Measurements from ENCODE around the gene GATB.

Gene GATB, protein sequence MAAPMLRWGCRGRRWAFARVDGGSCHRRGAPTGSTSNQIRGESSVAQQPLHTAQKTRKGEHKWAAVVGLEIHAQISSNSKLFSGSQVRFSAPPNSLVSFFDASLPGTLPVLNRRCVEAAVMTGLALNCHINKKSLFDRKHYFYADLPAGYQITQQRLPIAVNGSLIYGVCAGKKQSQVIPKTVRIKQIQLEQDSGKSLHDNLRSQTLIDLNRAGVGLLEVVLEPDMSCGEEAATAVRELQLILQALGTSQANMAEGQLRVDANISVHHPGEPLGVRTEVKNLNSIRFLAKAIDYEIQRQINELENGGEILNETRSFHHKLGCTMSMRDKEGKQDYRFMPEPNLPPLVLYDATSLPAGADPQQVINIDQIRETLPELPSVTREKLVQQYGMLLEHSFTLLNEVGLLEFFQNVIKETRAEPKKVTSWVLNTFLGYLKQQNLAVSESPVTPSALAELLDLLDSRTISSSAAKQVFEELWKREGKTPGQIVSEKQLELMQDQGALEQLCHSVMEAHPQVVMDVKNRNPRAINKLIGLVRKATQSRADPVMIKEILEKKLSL

DNA sequence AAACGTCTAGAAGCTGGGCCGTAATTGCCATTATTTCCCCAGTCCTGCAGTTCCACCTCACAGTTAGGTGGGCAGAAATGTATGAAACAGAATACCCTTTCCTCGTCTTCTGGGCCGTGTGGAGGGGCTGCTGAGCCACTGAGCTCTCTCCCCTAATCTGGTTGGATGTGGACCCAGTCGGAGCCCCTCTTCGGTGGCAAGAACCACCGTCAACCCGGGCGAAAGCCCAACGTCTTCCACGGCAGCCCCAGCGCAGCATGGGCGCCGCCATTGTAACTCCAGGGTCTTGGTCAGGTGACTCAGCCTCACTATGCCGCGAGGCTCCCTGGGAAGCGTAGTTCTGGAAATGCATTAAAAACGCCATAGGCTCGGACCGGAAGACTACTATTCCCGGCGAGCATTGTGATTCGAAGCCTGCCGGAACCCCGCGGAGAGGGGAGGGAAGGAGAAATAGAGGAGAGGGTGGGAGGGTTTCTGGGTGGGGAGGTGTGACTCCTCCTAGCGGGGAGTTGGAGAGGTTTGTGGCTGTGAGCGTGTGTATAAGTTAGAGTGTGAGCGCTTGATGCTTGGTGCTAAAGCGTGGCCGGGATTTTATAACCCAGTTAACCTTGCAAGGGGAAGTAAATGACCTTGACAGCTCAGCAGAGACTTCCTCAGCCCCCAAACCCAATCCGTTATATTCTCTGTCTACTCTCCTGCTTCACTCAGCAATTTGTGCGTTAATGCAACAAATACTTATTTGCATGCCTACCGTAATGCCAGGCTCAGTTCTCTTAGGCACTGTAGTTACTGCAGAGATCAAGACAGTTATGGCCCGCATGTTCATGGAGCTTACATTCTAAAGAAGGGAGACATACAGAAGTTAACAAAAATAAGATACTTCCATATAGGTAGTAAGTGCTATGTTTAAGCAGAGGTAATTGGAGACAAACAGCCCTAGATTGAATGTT is at the start of gene GATB:
Gene GATB, minus strand, starts transcription at position 296 of the 950 bp plus-strand sequence. Its CDS starts 25 bp downstream, at position 271.
- Histone ChIP-seq H3K9me3 (ENCODE audit: control insufficient read depth, low read depth, low read length) (no peaks in the 10 kb centered on the region), H3K9ac (ENCODE audit: low read length) (peak within 1 kb of the TSS; percentile 91), H3K27me3 (ENCODE audit: control insufficient read depth, insufficient read depth, low read length) (no peaks in the 10 kb centered on the region), H3K4me3 (ENCODE audit: low read length) (peak within 1 kb of the TSS; percentile 93), H3K36me3 (ENCODE audit: control insufficient read depth, low read depth, low read length) (no peaks in the 10 kb centered on the region), H3K4me1 (ENCODE audit: control insufficient read depth, low read depth, low read length) (peaks cover 5% of the 10 kb centered on the region), H3K27ac (ENCODE audit: low read length) (peak within 1 kb of the TSS; percentile 61)

DNA sequence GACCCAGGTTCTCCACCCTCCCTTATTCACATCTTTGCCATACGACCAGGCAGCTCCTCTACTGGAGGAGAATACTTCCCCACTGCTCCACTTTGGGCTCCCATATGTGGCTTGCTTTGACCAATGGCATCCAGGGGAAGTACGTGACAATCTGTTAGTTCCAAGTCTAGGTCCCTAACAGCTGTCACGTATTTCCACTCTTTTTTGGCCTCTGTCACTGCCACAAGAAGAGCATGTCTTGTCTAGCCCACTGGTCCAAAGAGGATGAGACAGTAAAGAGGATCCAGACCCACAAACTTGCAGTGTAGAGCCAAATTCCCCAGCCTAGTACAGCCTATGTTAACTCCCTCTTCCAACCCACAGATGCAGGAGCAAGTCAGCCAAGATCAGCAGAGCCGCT is 49.7 kb upstream of the GATB start:
- Histone ChIP-seq H3K4me1 (ENCODE audit: control insufficient read depth, low read depth, low read length) (peaks cover 26% of the 10 kb centered on the region), H3K9me3 (ENCODE audit: control insufficient read depth, low read depth, low read length) (no peaks in the 10 kb centered on the region), H3K27me3 (ENCODE audit: control insufficient read depth, insufficient read depth, low read length) (no peaks in the 10 kb centered on the region), H3K4me3 (ENCODE audit: low read length) (no peak overlapping the region), H3K36me3 (ENCODE audit: control insufficient read depth, low read depth, low read length) (no peaks in the 10 kb centered on the region), H3K9ac (ENCODE audit: low read length) (no peak overlapping the region), H3K27ac (ENCODE audit: low read length) (peak overlapping the region; percentile 7)

DNA sequence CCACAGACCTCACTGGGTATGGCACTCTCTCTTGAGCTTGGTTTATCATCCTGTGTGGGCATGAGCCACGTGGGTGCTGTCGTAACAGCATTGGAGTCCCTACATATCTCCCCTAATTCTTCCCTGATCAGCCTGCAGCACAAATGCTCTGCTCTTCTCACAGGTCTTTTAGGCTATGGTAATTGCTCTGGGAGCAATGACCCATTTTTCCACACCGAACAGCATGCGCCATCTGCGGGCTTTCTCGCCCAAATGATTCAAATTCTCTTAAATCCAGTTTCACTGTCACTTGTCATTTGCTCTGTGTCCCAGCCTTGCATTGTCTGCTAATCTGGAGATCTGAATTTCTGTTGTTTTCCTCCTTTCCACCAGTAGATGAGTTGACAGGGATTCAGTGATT is 48.9 kb upstream of the GATB start:
- Histone ChIP-seq H3K9me3 (ENCODE audit: control insufficient read depth, low read depth, low read length) (no peaks in the 10 kb centered on the region), H3K27me3 (ENCODE audit: control insufficient read depth, insufficient read depth, low read length) (no peaks in the 10 kb centered on the region)

DNA sequence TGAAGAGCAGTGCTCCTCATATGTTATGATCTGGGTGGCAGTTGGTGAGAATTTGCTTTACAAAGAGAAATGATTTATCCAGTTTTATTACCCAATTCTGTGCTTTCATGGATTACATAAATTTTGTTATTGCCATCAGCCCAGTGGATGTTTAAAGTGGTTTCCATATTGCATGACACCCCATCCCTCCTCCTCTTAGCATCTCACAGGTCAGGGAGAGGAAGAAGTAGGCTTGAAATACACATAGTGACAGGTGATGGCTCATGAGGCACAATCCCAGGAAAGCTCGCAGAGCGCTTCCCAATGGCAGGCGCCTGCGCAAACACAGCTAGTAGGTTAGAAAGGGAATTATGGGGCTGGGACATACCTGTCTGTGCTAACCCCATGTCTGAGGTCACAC is 47.7 kb upstream of the GATB start:
- H3K9ac ChIP-seq (ENCODE audit: low read length), result no peak overlapping the region
- no peak overlapping the region for H3K4me3 ChIP-seq (ENCODE audit: low read length)
- no peaks in the 10 kb centered on the region for H3K9me3 ChIP-seq (ENCODE audit: control insufficient read depth, low read depth, low read length)
- H3K27me3 ChIP-seq (ENCODE audit: control insufficient read depth, insufficient read depth, low read length), result no peaks in the 10 kb centered on the region
- H3K27ac ChIP-seq (ENCODE audit: low read length), result no peak overlapping the region
- no peaks in the 10 kb centered on the region for H3K36me3 ChIP-seq (ENCODE audit: control insufficient read depth, low read depth, low read length)
- H3K4me1 ChIP-seq (ENCODE audit: control insufficient read depth, low read depth, low read length), result peaks cover 30% of the 10 kb centered on the region

More for the DNA sequence above, 48.9 kb upstream of the GATB start:
- no peak overlapping the region for H3K4me3 ChIP-seq (ENCODE audit: low read length)
- peaks cover 28% of the 10 kb centered on the region for H3K4me1 ChIP-seq (ENCODE audit: control insufficient read depth, low read depth, low read length)
- no peak overlapping the region for H3K9ac ChIP-seq (ENCODE audit: low read length)
- no peak overlapping the region for H3K27ac ChIP-seq (ENCODE audit: low read length)
- no peaks in the 10 kb centered on the region for H3K36me3 ChIP-seq (ENCODE audit: control insufficient read depth, low read depth, low read length)

DNA sequence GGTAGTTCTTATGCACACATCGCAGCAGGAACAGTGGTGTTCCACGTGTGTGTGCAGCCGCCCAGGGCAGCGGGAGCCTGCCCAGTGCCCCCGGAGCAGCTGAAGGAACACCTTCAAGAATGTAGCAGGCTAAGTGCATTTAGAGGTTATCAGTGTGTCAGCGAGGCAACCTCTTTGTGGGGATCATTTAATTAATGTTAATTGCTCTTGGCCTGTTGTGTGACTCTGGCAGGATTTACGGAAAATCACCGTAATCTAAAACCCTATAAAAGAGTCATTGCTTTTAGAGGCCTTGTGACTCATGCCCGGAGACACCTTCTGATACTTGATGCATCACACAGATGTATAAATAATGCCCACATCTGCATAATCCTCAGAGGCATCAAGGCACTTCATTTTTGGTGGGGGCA is 47.3 kb upstream of the GATB start:
- Histone ChIP-seq H3K27me3 (ENCODE audit: control insufficient read depth, insufficient read depth, low read length) (no peaks in the 10 kb centered on the region), H3K27ac (ENCODE audit: low read length) (no peak overlapping the region), H3K36me3 (ENCODE audit: control insufficient read depth, low read depth, low read length) (no peaks in the 10 kb centered on the region)

DNA sequence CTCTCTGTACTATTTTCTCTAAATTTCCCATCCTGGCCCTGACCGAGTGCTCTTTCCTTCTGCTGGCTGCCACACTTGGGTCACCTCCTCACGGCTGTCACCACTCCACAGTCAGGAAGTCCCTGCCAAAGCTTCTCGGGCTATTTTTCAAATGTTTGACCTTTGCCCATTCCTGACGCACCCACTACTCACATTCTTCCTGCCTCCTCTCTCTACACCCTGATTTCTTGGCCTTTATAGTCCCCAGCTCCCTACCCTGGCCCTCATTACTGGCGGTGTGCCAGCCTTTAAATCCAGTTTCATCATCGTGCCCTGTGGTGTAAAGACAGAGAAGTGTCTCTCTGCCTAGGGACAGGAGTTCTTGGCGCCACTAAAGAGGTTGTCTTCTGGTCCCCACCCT is 46.4 kb upstream of the GATB start:
- no peaks in the 10 kb centered on the region for H3K9me3 ChIP-seq (ENCODE audit: control insufficient read depth, low read depth, low read length)
- no peaks in the 10 kb centered on the region for H3K27me3 ChIP-seq (ENCODE audit: control insufficient read depth, insufficient read depth, low read length)
- H3K9ac ChIP-seq (ENCODE audit: low read length), result no peak overlapping the region
- H3K4me1 ChIP-seq (ENCODE audit: control insufficient read depth, low read depth, low read length), result peaks cover 25% of the 10 kb centered on the region
- H3K27ac ChIP-seq (ENCODE audit: low read length), result no peak overlapping the region
- no peaks in the 10 kb centered on the region for H3K36me3 ChIP-seq (ENCODE audit: control insufficient read depth, low read depth, low read length)
- no peak overlapping the region for H3K4me3 ChIP-seq (ENCODE audit: low read length)

More for the DNA sequence above, 47.3 kb upstream of the GATB start:
- no peak overlapping the region for H3K4me3 ChIP-seq (ENCODE audit: low read length)
- no peak overlapping the region for H3K9ac ChIP-seq (ENCODE audit: low read length)
- no peaks in the 10 kb centered on the region for H3K9me3 ChIP-seq (ENCODE audit: control insufficient read depth, low read depth, low read length)
- peaks cover 30% of the 10 kb centered on the region for H3K4me1 ChIP-seq (ENCODE audit: control insufficient read depth, low read depth, low read length)

DNA sequence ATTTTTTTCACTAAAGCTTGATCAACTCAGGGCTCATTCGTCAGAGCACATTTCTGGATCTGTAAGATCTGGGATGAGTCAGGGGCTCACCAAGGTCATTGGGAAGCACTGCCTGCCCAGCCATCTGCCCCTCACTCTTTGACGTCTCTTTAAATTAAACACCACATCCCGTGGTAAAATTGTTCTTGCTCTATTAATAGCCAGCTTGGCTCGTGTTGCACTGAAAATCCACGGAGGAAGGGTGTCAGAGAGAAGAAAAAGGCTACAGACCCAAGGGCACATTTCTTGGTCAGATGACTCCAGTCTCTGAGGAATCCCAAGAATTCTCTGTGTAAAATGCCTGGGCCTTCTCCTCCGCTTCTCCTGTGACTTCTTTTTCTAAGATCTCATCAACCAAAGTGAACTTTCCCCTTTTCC is 45.7 kb upstream of the GATB start:
- Histone ChIP-seq H3K27ac (ENCODE audit: low read length) (no peak overlapping the region), H3K9me3 (ENCODE audit: control insufficient read depth, low read depth, low read length) (no peaks in the 10 kb centered on the region), H3K4me3 (ENCODE audit: low read length) (no peak overlapping the region), H3K36me3 (ENCODE audit: control insufficient read depth, low read depth, low read length) (no peaks in the 10 kb centered on the region), H3K9ac (ENCODE audit: low read length) (no peak overlapping the region), H3K27me3 (ENCODE audit: control insufficient read depth, insufficient read depth, low read length) (no peaks in the 10 kb centered on the region), H3K4me1 (ENCODE audit: control insufficient read depth, low read depth, low read length) (peaks cover 21% of the 10 kb centered on the region)

DNA sequence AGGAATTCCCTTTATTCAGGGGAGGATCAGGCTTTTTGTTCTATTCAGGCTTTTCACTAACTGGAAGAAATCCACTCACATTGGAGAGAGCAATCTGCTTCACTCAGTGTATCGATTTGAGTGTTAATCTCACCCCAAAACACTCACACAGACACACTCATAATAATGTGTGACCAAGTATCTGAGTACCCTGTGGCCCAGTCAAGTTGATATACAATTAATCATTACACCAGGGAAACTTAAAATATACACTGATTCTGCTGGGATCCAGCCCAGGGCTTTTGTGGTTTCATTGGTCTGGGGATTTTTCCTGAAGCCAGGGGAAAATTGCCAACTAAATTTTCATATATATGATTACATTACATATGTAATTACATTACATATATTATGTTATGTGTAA is 44.0 kb upstream of the GATB start:
- Histone ChIP-seq H3K36me3 (ENCODE audit: control insufficient read depth, low read depth, low read length) (no peaks in the 10 kb centered on the region), H3K9me3 (ENCODE audit: control insufficient read depth, low read depth, low read length) (no peaks in the 10 kb centered on the region), H3K4me3 (ENCODE audit: low read length) (no peak overlapping the region), H3K9ac (ENCODE audit: low read length) (no peak overlapping the region), H3K27me3 (ENCODE audit: control insufficient read depth, insufficient read depth, low read length) (no peaks in the 10 kb centered on the region), H3K4me1 (ENCODE audit: control insufficient read depth, low read depth, low read length) (peaks cover 4% of the 10 kb centered on the region), H3K27ac (ENCODE audit: low read length) (no peak overlapping the region)

DNA sequence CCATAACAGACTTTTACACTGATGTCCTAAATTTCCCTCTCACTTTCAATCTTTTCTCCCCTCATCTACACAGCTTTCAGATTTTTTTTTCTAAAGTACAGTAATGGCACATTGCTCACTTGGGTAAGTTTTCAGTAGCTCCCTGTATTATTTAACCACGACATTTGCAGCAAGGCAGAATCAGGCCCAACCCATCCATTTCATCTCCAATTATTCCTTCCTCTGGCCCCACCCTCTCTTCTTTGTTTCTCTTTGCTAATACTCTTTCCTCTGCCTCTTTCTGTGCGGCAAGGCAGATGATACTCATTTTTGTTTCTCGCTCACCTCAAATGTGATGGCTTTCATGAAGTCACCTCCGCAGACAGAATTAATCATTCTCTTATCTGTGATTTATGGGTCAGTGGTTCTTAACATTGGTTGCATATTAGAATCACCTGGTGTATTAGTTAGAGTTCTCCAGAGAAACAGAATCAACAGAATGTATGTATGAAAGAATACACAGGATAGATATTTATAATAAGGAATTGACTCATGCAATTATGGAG is 43.4 kb upstream of the GATB start:
- Histone ChIP-seq H3K4me1 (ENCODE audit: control insufficient read depth, low read depth, low read length) (peaks cover 4% of the 10 kb centered on the region), H3K4me3 (ENCODE audit: low read length) (no peak overlapping the region), H3K36me3 (ENCODE audit: control insufficient read depth, low read depth, low read length) (no peaks in the 10 kb centered on the region), H3K27ac (ENCODE audit: low read length) (no peak overlapping the region), H3K9me3 (ENCODE audit: control insufficient read depth, low read depth, low read length) (no peaks in the 10 kb centered on the region), H3K27me3 (ENCODE audit: control insufficient read depth, insufficient read depth, low read length) (no peaks in the 10 kb centered on the region), H3K9ac (ENCODE audit: low read length) (no peak overlapping the region)

DNA sequence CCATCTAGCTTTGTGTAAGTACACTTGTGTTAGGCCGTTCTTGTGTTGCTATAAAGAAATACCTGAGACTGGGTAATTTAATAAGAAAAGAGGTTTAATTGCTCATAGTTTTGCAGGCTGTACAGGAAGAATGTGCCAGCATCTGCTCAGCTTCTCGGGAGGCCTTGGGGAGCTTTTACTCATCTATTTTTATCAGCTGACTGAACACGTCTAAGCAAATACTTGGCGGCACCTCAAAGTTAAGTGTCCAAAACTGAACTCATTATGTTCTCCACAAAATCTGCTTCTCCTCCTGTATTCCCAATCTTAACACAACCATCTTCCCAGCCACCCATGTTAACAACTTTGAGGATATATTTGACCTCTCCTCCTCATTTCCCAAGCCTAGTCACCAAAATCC is 42.4 kb upstream of the GATB start:
- no peaks in the 10 kb centered on the region for H3K27me3 ChIP-seq (ENCODE audit: control insufficient read depth, insufficient read depth, low read length)
- no peak overlapping the region for H3K27ac ChIP-seq (ENCODE audit: low read length)
- no peaks in the 10 kb centered on the region for H3K36me3 ChIP-seq (ENCODE audit: control insufficient read depth, low read depth, low read length)
- no peak overlapping the region for H3K9ac ChIP-seq (ENCODE audit: low read length)
- no peaks in the 10 kb centered on the region for H3K9me3 ChIP-seq (ENCODE audit: control insufficient read depth, low read depth, low read length)
- no peak overlapping the region for H3K4me3 ChIP-seq (ENCODE audit: low read length)
- H3K4me1 ChIP-seq (ENCODE audit: control insufficient read depth, low read depth, low read length), result peaks cover 4% of the 10 kb centered on the region
